Measurements from ENCODE around the gene TDRD6.

The TDRD6 gene

GRCh38 chr6:46677314-46677654 lies 10.4 kb upstream of the TDRD6 start:
- CTCF ChIA-PET: no interaction called here
- POLR2A ChIA-PET: no interaction called here
- H3K4me3 ChIP-seq (ENCODE audit: low read depth, low read length): no peak overlapping the region
- no peak for TF ChIP-seq CTCF (IDR thresholded peaks at IDR 0.05; ENCODE audit: insufficient read depth, low read length, missing control alignments)
- DNase-seq (ENCODE audit: low read depth, low spot score): no peak

GRCh38 chr6:46684771-46685170 lies 2.9 kb upstream of the TDRD6 start:
- no peak overlapping the region for H3K4me3 ChIP-seq (ENCODE audit: low read depth, low read length)
- DNase-seq (ENCODE audit: low read depth, low spot score): peak; percentile 17
- POLR2A ChIA-PET: no interaction called here
- TF ChIP-seq CTCF (IDR thresholded peaks at IDR 0.05; ENCODE audit: insufficient read depth, low read length, missing control alignments): no peak
- CTCF ChIA-PET: no interaction called here

- ChIA-PET CTCF (no interaction called here), POLR2A (no interaction called here)
- TF ChIP-seq CTCF (IDR thresholded peaks at IDR 0.05; ENCODE audit: insufficient read depth, low read length, missing control alignments): no peak
- no peak for DNase-seq (ENCODE audit: low read depth, low spot score)
- no peak overlapping the region for H3K4me3 ChIP-seq (ENCODE audit: low read depth, low read length)
These were observed 656 bp downstream of the TDRD6 start for GRCh38 chr6:46688117-46688965.

GRCh38 chr6:46688966-46689335 lies 1.3 kb downstream of the TDRD6 start:
- TF ChIP-seq CTCF (IDR thresholded peaks at IDR 0.05; ENCODE audit: insufficient read depth, low read length, missing control alignments): no peak
- CTCF ChIA-PET: no interaction called here

GRCh38 chr6:46689657-46690056 lies 2.0 kb downstream of the TDRD6 start:
- ChIA-PET CTCF (no interaction called here), POLR2A (no interaction called here)
- no peak overlapping the region for H3K4me3 ChIP-seq (ENCODE audit: low read depth, low read length)
- no peak for TF ChIP-seq CTCF (IDR thresholded peaks at IDR 0.05; ENCODE audit: insufficient read depth, low read length, missing control alignments)
- no peak for DNase-seq (ENCODE audit: low read depth, low spot score)

More at GRCh38 chr6:46688966-46689335, 1.3 kb downstream of the TDRD6 start:
- DNase-seq (ENCODE audit: low read depth, low spot score): no peak
- POLR2A ChIA-PET: no interaction called here
- no peak overlapping the region for H3K4me3 ChIP-seq (ENCODE audit: low read depth, low read length)

GRCh38 chr6:46690141-46690755 lies 2.6 kb downstream of the TDRD6 start:
- H3K4me3 ChIP-seq (ENCODE audit: low read depth, low read length): no peak overlapping the region
- no peak for DNase-seq (ENCODE audit: low read depth, low spot score)
- CTCF ChIA-PET: no interaction called here
- no peak for TF ChIP-seq CTCF (IDR thresholded peaks at IDR 0.05; ENCODE audit: insufficient read depth, low read length, missing control alignments)
- POLR2A ChIA-PET: no interaction called here
